NCI-H2227 (cell line): ENCODE measurements around the gene GPR183.

Experiments
- DNase-seq: peaks from one replicate; lab custom pipeline; 2025; ENCODE audit not compliant: unreplicated experiment; lab: John Stamatoyannopoulos, UW

GPR183 gene, protein sequence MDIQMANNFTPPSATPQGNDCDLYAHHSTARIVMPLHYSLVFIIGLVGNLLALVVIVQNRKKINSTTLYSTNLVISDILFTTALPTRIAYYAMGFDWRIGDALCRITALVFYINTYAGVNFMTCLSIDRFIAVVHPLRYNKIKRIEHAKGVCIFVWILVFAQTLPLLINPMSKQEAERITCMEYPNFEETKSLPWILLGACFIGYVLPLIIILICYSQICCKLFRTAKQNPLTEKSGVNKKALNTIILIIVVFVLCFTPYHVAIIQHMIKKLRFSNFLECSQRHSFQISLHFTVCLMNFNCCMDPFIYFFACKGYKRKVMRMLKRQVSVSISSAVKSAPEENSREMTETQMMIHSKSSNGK

DNA sequence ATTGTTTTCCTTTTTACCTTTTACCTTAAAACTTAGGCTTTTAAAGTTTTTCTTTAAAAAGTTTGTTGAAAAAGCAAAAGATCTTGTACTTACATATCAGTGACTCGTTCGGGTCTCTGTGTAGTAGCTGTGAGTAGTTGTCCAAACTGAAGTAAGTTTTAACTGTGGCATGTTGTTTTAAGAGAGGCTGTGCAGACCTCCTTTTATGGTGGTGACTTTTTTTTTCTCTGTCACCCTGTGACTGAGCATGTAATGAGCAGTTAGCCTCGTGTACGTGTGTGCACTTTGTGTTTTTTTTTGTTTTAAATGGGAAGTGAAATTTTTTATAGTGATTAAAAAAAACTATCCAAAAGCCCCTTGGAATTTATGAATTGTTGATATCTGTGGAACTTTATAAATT, at the start of gene GPR183:
GPR183 (minus strand) TSS at position 153 of the 400 bp plus-strand sequence. CDS start 11,254 bp downstream, outside the sequence.
- DNase-seq: no peak

DNA sequence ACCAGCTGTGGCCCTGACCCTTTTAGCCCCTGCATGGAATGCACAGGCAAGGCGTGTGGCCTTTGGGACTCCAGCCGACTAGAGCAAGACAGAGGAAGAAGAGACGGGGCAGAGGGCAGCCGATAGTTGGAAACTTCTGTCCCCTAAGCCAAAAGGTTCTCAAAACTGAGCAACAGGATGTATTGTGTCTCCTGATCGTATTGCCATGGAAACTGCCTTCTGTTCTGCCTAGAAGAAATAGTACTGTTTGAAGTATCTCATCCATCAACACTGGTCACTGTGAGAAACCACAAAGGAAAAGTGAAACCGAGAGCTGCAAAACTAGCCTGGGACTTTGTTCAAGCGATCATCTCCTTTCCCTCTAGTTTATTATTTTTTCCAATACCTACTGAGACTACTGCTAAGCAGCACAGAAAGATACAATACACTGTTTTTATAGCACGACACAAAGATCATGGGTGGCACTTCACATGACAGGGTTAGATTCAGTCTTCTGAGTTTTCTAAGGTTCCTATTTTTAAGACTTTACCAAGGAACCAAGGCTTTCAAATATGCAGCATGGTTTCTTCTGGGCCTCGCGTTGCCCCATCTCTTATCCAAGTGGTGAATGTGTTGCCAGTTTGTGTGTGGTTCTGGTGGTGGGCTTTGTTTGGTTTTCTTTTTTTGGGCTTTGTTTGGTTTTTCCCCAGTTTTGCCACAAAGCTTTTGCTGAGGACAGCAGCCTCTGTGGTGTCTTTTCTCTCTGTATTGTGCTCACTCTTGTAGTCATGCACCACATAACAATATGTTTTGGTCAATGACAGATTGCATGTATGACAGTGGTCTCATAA, 49.3 kb upstream of the GPR183 start:
- no peak for DNase-seq

DNA sequence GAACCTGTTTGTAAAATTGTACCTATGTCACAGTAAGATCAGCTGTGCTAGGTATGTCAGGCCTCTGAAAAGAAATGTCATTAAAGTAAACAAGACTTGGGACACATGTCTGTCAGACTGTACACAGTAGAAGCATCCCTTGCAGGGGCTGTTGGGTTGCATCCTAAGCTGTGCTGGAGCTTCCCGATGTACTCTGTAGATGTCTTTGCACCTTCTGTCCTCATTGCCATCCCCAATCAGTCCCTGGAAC, 48.7 kb upstream of the GPR183 start:
- no peak for DNase-seq

DNA sequence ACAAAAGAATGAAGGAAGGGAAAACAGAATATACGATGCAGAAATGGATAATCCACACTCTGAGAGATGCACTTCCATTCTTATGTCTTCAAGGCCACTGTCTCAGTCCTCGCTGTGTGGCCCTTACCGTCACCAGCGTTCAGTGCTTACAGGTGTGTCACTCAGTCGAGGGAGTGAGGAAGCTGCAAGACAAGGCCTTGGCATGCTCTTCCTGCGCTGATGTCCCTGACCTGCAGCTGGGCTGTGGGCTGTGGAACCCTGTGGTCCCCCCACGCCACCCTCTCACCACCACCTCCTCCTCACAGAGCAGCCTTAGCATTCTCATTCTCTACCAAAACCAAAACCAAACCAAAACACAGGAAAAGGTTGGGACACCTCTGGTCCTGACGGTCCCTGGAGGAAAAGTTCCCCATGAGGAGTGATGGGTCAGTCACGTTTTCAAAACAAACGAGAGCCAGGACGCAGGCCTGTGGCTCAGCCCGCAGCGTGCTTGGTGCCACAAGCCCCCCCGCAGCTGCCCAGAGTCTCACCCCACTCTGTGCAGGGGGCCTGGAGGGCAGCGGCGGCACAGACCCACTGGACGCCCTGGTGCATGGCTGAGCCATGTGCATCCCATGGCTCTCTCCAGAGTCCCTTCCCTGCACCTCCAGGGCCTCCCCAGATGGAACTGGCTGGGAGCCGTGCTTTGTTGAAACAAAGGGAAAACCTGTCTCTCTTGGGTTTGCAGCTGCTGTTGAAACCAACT, 48.2 kb upstream of the GPR183 start:
- DNase-seq: no peak

DNA sequence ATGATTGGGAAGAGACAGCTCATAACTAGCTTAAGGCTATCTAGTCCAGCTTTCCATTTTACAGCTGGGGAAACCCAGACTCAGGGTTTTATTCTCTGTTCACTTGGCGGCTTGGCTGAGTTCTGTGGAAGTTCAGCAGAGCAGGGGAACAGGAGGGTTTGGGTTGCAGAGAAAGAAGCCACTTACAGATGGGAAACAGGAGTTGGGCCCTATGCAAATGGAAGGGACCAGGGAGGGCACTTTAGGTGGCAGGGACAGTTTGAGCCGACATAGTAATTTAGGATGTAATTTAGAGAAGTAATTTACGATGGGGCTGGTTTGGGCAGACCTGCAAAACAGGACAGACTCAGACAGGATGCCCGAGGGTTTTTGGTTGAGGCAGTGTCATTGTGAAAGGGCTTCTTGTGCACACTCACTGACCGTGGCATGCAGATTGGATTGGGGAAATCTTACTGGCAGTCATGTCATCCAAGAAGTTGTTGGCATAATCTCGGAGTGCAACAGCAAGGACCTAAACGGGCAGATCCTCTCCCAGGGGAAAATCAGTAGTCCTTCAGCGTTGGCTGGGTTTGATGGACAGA, 47.3 kb upstream of the GPR183 start:
- DNase-seq: no peak

DNA sequence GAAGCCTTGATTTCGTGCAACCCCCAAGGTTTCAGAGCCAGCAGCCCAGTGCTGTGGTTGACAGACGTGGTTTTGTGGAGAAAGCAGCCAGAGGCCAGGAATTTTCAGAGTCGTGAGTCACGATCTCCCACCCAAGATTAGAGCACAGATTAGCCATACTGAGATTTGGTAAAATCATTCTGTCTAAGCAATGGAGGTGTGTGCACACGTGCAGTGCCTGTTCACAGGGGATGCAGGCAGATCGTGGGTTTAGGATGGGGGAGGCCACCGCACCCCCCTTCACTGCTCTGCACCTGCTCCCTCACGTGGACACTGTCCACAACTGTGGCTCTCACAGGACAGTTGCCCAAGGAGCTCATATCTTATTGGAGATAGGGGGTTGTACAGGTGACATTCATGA, 46.6 kb upstream of the GPR183 start:
- DNase-seq: no peak

DNA sequence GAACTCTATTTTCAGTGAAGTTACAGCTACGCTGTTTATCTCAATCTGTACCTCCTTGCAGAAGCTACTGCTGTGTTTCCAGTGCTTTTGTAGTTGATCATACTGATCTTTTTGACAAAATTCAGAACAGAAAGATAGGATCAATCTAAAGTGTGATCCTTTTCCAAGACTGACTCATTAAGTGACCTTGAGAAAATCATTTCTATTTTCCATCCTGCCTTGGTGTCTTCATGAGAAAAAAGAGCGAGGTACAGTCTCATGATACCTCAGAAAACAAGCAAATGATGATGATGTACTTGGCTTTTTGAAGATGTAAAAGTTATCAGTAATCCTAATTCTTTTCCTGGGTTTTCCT, 46.0 kb upstream of the GPR183 start:
- DNase-seq: no peak

DNA sequence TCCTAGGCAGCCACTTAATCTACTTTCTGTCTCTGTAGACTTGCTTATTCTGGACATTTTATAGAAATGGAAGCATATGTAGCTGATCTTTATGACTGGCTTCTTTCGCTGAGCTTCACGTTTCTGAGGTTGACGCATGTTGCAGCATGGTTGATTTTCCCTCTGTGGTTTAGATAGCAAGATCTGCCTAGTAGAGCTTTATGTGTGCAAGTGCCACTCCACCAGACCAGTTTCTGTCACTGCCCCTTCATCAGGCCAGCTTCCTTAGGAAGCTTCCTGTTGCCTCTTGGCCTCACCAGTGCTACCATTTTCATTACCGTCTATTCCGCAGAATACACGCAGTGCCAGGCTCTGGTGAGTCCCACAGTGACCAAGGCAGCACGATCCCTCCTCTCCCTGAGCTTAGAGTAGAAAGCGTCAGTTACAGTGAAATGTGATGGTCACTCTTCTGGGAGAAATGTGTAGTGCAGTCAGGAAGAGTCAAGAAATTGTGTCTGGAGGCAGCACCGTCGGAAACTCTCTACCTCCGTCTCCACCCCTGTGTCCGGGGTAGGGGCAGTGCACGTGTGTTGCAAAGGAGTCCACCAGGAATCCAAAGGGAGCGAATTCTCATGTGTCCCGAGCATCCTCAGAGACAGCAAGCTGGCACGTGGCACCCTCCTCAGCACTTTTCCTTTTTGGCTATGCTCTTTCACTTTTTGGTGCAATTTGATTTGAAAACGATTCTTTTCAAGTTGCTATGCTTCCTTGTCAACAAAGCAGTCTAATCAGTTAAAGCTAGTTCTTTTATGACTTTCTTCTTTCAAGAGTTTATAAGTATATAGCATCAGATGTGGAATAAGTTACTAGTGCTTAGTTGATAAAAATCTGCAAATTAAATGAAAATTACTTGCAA, 45.4 kb upstream of the GPR183 start:
- DNase-seq: no peak

DNA sequence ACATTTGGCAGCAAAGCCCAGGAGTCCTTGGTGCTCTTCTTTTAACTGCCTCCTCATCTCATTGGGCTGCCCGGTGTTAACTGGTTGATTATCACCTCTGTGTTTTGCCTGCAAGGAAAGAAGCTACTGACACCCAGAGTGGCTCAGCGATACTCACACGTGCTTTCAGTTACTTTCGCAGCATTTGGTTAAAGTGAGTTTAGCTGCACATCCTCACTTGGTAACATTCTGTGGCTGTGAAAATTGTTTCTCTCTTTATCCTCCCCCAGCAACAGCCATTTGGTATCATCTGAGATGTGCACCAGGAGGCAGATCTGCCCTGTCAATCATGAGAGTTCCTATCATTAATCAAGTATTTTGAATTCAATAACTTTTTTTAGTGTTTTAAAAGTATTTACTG, 44.6 kb upstream of the GPR183 start:
- no peak for DNase-seq

DNA sequence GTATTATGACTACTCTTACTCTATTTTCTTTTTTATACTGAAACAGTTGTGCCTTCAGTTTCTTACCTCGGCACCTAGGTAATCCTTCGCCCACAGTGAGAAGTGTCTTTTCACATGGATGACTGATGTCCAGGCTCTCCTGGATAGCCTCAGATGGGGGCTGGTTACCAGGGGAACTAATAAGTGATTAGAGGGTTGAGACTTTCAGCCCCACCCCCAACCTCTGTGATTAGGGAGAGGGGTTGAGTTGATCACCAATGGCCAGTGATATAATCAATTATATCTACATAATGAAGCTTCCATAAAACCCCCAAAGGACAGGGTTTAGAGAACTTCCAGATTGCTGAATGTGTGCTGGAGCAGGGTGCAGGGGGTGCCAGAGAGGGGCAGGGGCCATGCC, 43.0 kb upstream of the GPR183 start:
- DNase-seq: no peak

DNA sequence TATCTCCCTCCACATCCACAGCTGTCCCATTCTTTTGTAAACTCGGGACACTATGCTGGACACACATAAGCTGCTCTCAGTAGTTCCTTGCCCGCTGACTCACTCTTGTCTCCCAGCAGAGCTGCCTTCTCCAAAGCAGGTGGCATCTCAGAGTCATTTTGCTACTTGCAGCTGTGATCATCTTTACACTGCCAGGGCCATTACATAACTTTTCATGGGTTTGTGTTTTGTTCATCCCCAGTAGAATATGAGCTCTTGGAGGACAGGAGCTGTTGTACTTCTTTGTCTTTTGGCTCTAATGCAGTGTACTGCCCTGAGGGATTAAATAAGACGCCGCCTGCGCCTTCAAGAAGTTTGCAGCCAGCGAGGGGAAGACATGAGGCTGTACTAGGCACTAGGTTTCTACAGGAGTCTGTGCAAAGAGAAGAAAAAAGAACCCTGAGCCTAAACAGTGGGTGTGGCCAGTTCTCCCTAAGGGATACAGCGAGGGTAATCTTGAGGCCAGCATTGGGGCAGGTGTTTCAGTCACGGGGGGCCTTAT, 40.8 kb upstream of the GPR183 start:
- no peak for DNase-seq

DNA sequence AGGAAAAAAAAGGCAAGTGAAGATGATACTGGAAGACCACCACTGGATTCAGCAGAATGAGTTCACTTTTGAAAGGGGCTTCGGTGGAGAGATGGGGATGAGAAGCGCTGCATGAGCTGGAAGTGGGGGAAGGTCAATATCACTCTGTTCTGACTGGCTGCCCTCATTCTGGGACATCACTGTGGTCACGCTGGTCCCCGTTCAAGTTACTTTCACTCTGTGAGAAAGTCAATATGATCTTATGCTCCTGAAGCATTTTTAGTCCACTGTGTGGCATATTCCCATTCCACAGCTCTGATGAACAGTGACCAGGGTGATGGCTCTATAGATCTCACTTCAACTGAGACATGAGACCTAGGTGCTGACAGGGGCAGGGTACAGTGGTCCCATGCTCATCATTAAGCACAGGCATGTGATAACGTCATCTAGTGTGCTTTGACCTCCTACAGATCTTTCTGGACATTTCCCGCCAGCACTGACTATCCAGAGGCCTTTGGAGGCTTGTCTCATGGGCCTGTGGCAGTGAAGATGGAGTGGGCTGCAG, 40.2 kb upstream of the GPR183 start:
- DNase-seq: no peak

DNA sequence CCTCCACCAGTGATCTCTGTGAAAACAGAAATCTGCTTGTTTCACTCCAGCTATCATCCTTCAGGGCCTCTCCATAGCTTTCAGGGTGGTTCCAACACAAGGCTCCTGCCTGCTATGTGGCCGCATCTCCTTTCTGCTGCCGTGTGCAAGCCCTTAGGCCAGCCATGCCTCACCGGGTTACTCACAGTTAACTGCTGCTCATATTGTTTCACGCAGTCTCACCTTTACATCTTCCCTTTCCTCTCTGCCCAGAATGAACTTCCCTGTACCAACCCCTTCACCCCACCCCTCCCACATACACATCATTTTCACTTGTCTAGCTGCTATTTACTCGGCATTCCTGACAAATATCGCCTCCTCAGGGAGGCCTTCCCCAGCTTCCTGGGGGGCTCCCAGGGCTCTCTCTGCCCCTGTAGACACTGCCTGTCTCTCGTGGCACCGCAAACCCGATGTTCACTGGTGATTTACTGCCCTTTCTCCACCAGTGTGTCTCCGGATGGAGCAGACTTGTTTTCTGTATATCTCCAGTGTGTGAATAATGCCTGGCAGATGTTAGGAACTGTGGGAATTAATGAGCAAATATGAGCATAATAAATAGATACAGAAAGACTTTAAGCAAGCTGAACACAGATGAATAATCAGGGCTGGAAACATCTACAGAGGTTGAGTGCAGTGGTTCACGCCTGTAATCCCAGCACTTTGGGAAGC, 39.3 kb upstream of the GPR183 start:
- no peak for DNase-seq

DNA sequence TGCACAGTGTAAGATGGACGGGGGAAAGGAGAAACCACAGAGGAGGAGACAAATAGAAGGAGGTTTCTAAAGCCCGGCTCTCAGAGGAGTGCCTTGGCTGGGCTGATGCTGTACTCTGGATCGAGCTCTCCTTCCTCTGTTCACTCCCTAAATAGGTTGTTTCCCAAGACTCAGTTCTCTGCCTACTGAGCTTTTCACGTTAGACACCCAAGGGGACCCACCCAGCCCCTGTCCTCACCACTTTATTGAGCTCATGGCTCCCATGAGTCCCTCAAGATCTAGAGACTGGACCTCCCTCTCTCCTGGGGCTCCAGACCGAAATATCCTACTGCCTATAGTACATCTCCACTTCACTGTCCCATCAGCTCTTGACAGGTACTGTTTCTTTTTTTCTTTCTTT, 38.1 kb upstream of the GPR183 start:
- DNase-seq: no peak

DNA sequence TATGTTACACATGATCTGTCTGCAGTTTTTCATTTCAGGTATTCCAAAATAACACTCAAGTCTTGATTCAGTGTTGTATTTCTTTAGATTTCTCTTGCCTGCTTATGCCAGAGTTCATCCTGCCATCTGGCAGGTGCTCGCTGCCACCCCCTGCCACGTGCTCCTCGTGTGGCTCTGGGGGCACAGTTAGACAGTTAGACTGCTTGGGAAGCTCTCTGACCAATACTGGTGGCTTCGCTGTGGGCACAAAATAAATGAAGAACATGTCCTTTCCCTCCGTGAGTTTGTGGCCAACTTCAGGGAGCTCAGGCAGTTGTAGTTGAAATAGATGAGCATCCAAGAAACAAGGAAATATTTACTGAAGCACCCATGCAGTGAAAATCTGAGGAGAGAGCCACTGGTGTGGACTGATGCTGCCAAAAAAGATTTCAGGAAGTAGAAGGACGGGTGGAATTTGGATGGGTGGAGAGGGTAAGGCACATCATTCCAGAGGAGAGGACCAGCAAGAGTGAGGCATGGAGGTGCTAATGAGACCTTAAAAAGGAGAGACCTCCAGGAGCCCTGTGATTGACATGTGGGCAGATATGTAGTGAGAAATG, 37.5 kb upstream of the GPR183 start:
- DNase-seq: no peak

DNA sequence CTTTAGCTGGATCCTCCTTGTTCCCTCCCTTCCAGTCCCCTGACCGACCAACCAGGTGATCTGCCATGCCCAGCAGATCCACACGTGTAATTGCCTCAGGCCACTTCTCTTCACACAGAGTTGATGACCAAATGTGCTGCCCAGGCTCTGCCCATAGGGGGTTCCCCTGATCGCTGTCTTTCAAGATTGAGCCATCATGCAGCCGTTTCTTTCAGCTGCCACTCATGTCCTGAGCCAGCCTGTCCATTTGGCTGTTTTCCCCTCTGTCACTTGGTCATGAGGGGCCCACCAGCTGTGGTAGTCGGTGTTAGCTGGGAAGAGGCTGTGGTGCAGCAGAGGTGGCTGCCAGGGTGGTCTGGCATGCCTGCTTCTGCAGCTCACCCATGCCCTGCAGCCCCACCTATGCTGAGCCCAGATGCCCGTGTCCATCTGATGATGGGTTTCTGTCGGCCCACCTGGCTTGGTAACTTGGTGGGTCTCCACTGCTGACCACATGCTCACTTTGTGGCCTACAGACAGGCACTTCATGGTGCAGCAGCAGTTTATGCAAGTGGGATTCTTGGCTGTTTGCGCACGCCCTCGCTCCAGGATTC, 35.6 kb upstream of the GPR183 start:
- no peak for DNase-seq

DNA sequence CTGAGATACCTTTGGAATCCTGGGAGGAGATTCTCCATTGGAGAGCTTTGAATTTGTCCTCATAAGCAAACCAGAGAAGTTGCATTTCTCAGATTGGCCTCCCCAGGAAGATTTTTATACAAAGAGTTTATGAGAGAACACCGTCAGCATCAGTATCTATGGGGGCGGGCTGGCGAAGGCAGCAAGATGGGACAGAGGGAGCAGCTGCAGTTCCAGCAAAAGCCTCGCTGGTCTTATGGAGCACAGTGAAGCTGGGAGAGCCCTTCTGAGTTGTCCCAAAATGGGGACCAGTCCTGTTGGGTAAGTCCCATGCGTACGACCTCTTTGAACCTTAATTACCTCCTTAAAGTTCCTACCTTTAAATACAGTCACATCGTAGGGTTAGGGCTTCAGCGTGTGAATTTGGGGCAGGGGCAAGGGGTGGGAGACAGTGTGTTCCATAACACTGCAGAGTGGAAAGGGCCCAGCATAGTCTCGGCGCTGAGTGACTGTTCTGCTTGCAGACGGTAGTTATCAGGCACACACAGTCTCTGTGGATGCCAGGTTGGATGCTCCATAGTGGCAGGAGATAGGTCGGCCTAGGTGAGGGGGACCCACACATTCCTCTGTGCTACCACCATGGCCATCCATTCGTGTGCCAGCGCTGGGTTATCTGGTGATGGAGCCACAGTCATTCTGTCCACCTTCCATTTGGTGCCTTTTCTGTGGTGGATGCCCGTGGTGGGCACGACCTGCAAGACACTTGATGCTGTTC, 34.9 kb upstream of the GPR183 start:
- no peak for DNase-seq

DNA sequence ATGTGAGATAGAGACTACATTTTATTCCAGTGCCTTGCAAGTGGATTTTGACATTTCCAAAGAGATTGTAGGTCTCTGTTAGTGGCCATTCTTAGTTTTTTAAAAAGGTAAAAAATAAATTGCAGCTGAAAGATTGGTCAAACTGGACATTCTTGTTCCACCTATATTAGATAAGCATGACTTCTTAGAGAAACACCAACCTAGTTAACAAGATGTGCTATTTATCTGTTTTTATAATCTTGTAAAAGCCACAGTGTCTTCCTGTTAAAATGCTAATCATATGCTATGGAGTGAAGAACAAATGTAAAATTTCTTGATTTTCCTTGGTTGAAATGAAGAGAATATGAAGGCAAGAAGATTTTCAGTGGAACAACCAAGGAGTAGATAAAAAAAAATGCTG, 33.4 kb upstream of the GPR183 start:
- no peak for DNase-seq
